Activated CD4-positive, alpha-beta T cell treated with anti-CD3 and anti-CD28 coated beads, Interleukin-2, amount 10 ng/mL, durations not matched to agents 7 days and 5 days (primary cell): ENCODE measurements around the gene COX4I2. TPM values are rescaled to one million over a fixed set of nuclear protein-coding genes. Genes with fewer than 3 reads are reported as not detected.
A peak's percentile ranks its signal among the peaks of the same experiment; 100 is the strongest.
"Not testable (repeated sequence)": the region's sequence is repeated elsewhere in the genome, so short reads cannot be mapped to it uniquely, and the experiment has no call there.

Experiments
- CTCF ChIA-PET: fragments of 350-600 bp; sonication (Branson Sonifier 250); formaldehyde crosslinking; loops from one replicate; lab custom pipeline; 2021; ENCODE audit warnings: antibody characterized with exemption; lab: Charles Lee
- POLR2A ChIA-PET: fragments of 350-600 bp; sonication (Branson Sonifier 250); formaldehyde crosslinking; loops from one replicate; lab custom pipeline; 2021; ENCODE audit warnings: antibody characterized with exemption; lab: Charles Lee
- DNase-seq: peaks from one replicate; pipeline ENCODE4 v3.0.0-alpha.2; 2020
- H3K27ac Mint-ChIP-seq: one replicate; pipeline ENCODE4 v1.8.0; 2021; ENCODE audit warnings: mild to moderate bottlenecking, moderate library complexity, mixed read lengths
- H3K27me3 Mint-ChIP-seq: one replicate; pipeline ENCODE4 v1.8.0; 2021; ENCODE audit warnings: mixed read lengths
- H3K36me3 Mint-ChIP-seq: one replicate; pipeline ENCODE4 v1.8.0; 2021; ENCODE audit warnings: low read depth, mixed read lengths
- H3K4me1 Mint-ChIP-seq: one replicate; pipeline ENCODE4 v1.8.0; 2021; ENCODE audit warnings: mixed read lengths
- H3K4me3 Mint-ChIP-seq: one replicate; pipeline ENCODE4 v1.8.0; 2021; ENCODE audit warnings: mild to moderate bottlenecking, moderate library complexity, mixed read lengths
- H3K9me3 Mint-ChIP-seq: one replicate; pipeline ENCODE4 v1.8.0; 2021; ENCODE audit warnings: mixed read lengths
- total RNA-seq, 2 experiments: library from RNA; stranded (reverse); gene quantifications; one replicate each; pipeline ENCODE4 v1.2.3, GENCODE V29; 2021

Gene COX4I2
- total RNA-seq, 2 experiments from 2014 or later = not detected

DNA sequence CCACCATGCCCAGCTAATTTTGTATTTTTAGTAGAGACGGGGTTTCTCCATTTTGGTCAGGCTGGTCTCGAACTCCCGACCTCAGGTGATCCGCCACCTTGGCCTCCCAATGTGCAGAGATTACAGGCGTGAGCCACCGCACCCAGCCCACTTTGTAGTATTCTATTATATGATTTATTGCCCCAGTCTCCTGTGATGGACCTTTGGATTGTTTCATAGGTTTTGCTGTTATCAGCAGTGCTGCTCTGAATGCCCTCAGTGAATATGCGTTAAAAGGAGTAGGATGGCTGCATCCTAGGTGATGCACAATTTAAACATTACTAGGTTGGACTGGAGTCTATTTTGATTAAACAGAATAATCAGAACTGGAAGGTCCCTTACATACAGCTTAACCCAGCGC, 22.3 kb upstream of the COX4I2 start:
- H3K36me3 Mint-ChIP-seq = peaks cover 3% of the 10 kb centered on the region
- ChIA-PET POLR2A (no interaction called here), CTCF (interaction anchor here (1.7 kb wide), 1 partner anchor 19 kb away, joined by 5 read pairs; no protein-coding TSS in a partner anchor)
- no peak for DNase-seq
- no peaks in the 10 kb centered on the region for H3K9me3 Mint-ChIP-seq
- H3K27me3 Mint-ChIP-seq = peaks cover 7% of the 10 kb centered on the region
- no peak overlapping the region for H3K27ac Mint-ChIP-seq
- H3K4me1 Mint-ChIP-seq = peaks cover 9% of the 10 kb centered on the region
- no peak overlapping the region for H3K4me3 Mint-ChIP-seq

DNA sequence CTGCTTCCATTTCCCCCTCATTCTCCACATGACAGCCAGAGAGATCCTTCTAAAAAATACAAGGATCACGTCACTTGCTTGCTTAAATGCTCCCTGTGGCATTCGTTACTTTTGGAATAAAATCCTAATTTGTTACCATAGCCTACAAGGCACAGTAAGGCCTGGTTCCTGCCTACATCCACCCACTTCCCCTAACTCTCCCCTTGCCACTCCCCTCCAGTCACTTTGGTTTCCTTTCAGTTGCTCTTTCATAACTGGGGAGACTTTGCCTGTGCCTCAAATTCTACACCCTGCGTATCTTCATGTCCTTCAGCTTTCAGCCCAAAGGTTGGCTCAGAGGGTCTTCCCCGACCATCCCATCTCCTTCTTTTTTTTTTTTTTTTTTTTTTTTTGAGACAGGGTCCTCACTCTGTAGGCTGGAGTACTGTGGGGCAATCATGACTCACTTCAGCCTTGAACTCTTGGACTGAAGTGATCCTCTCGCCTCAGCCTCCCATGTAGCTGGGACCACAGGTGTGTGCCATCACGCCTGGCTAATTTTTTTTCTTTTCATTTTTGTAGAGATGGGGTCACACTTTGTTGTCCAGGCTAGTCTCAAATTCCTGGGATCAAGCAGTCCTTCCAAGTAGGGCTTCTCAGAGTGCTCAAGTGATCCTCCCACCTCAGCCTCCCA, 20.1 kb upstream of the COX4I2 start:
- peak; percentile 35 for DNase-seq
- peaks cover 3% of the 10 kb centered on the region for H3K36me3 Mint-ChIP-seq
- peak overlapping the region; percentile 71 for H3K27ac Mint-ChIP-seq
- ChIA-PET POLR2A (no interaction called here), CTCF (interaction anchor here (0.7 to 2.5 kb wide), 4 partner anchors 15 to 58 kb away, joined by 3 to 8 read pairs (median 4); no protein-coding TSS in a partner anchor)
- peaks cover 8% of the 10 kb centered on the region for H3K4me1 Mint-ChIP-seq
- H3K4me3 Mint-ChIP-seq = no peak overlapping the region
- H3K9me3 Mint-ChIP-seq = no peaks in the 10 kb centered on the region
- peaks cover 7% of the 10 kb centered on the region for H3K27me3 Mint-ChIP-seq

DNA sequence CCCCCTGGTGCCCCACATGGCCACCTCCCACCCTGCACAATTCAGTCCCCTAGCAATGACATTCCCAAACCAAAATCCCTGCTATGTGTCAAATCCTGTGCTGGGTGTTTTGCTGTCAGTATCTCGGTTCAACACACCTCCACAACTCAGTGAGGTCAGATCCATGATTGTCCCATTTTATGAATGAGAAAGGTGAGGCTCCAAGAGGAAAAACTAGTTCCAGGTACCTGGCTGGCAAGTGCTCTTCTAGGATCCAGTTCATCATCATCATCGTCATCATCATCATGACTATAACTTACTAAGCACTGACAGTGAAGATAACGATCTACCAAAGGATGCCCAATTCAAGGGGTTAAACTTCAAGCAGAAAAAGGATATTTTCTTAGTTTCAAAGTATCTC, 17.5 kb upstream of the COX4I2 start:
- ChIA-PET CTCF (no interaction called here), POLR2A (no interaction called here)
- no peak for DNase-seq
- Mint-ChIP-seq H3K36me3 (peaks cover 3% of the 10 kb centered on the region), H3K4me1 (peaks cover 6% of the 10 kb centered on the region), H3K4me3 (no peak overlapping the region), H3K9me3 (no peaks in the 10 kb centered on the region), H3K27ac (no peak overlapping the region), H3K27me3 (peaks cover 5% of the 10 kb centered on the region)

DNA sequence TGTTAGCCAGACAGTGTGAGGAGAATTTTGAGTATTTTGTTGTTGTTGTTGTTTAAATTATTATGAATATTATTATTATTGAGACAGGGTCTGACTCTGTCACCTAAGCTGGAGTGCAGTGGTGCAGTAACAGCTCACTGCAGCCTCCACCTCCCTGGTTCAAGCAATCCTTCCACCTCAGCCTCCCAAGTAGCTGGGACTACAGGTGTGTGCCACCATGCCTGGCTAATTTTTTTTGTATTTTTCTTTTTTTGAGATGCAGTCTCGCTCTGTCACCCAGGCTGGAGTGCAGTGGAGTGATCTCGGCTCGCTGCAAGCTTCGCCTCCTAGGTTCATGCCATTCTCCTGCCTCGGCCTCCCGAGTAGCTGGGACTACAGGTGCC, 14.6 kb upstream of the COX4I2 start:
- CTCF ChIA-PET = interaction anchor here (0.7 to 3.8 kb wide), 2 partner anchors 10 to 94 kb away, joined by 3 to 20 read pairs; no protein-coding TSS in a partner anchor
- DNase-seq, H3K4me1 Mint-ChIP-seq, H3K27ac Mint-ChIP-seq, H3K27me3 Mint-ChIP-seq, H3K4me3 Mint-ChIP-seq, H3K9me3 Mint-ChIP-seq, H3K36me3 Mint-ChIP-seq, POLR2A ChIA-PET: not testable (repeated sequence)

DNA sequence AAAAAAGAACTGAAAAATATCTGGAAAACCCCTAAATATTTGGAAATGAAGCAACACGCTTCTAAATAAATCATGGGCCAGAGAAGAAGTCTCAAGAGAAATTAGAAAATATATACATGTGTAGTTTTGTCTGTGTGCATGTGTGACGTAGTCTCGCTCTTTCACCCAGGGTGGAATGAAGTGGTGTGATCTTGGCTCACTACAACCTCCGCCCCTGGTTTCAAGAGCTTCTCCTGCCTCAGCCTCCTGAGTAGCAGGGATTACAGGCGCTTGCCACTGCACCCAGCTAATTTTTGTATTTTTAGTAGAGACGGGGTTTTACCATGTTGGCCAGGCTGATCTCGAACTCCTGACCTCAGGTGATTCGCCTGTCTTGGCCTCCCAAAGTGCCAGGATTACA, 11.2 kb upstream of the COX4I2 start:
- ChIA-PET CTCF (interaction anchor here (0.6 to 3.8 kb wide), 4 partner anchors 14 to 471 kb away, joined by 3 to 20 read pairs (median 4); no protein-coding TSS in a partner anchor), POLR2A (interaction anchor here (0.6 kb wide), 1 partner anchor 31 kb away, joined by 5 read pairs; no protein-coding TSS in a partner anchor)
- DNase-seq, H3K4me3 Mint-ChIP-seq, H3K4me1 Mint-ChIP-seq, H3K27me3 Mint-ChIP-seq, H3K36me3 Mint-ChIP-seq, H3K27ac Mint-ChIP-seq, H3K9me3 Mint-ChIP-seq: not testable (repeated sequence)

DNA sequence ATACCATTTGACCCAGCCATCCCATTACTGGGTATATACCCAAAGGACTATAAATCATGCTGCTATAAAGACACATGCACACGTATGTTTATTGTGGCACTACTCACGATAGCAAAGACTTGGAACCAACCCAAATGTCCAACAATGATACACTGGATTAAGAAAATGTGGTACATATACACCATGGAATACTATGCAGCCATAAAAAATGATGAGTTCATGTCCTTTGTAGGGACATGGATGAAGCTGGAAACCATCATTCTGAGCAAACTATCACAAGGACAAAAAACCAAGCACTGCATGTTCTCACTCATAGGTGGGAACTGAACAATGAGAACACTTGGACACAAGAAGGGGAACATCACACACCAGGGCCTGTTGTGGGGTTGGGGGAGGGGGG, 9.7 kb upstream of the COX4I2 start:
- H3K27me3 Mint-ChIP-seq, DNase-seq, H3K4me1 Mint-ChIP-seq, POLR2A ChIA-PET, H3K36me3 Mint-ChIP-seq, H3K27ac Mint-ChIP-seq, H3K9me3 Mint-ChIP-seq, H3K4me3 Mint-ChIP-seq: not testable (repeated sequence)
- CTCF ChIA-PET = interaction anchor here (1.0 kb wide), 1 partner anchor 15 kb away, joined by 4 read pairs; no protein-coding TSS in a partner anchor

DNA sequence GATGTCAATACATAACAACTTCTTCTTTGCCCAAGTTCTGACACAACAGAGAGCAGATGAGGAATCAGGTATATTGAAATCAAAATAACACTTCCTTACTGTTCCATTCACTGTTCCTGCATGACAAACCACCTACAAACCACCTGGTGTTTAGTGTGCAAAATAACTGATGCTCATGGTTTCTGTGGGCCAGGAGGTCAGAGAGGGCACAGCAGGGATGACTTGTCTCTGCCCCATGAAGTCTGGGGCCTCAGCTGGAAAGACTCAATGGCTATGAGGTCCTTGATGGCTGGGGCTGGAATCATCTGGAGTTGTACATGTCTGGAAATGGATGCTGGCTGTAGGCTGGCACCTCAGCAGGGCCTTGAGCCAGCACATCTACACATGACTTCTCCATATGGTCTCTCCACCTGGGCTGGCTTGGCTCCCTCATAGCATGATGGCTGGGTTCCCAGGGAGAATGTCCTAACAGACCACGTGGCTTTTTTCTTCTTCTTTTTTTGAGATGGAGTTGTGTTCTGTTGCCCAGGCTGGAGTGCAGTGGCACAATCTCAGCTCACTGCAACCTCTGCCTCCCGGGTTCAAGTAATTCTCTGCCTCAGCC, 7.4 kb upstream of the COX4I2 start:
- Mint-ChIP-seq H3K36me3 (no peaks in the 10 kb centered on the region), H3K4me3 (no peak overlapping the region), H3K9me3 (no peaks in the 10 kb centered on the region), H3K4me1 (no peaks in the 10 kb centered on the region), H3K27me3 (peaks cover 2% of the 10 kb centered on the region), H3K27ac (no peak overlapping the region)
- DNase-seq = no peak
- CTCF ChIA-PET = interaction anchor here (0.6 to 6.5 kb wide), 3 partner anchors 9 to 93 kb away, joined by 3 to 58 read pairs (median 5); partner anchors contain the start of gene BCL2L1
- POLR2A ChIA-PET = no interaction called here

DNA sequence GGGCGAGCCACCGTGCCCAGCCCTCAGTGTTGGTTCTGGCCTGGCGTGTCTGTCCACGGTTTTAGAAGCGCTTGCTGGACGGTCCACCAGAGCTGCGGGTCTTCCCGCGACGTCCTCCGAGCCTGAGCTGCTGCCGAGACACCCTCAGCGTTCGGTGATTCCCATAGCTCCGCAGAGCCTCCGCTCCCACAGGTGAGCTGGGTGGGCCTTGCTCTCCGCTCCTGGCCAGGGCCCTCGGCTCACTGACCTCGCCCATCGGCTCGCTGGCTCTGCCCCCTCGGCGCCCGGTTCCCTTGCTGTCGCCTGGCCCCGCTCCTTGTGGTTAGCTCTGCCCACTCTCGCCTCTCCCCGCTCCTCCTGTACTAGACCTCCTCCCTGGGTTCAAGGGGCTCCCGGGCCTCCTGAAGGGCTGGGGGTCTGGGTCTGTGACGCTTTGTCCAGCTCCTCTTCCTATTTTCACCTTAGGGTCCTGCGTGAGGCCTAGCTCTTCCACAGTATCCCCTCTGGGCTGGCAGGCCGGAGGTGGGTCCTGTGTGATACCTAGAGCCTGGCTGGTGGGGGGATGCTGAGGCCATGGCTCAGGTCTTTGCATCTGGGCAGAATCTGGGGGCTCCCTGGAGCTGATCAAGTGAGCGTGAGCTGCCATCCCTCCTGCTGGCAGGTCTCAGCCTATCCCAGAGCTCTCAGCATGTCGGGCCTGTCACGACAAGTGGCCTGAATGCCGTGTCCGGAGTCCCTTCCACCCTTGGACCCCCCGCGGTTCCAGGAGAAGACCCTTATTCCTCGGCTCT, 5.0 kb upstream of the COX4I2 start:
- Mint-ChIP-seq H3K4me3 (no peak overlapping the region), H3K36me3 (no peaks in the 10 kb centered on the region), H3K27me3 (peaks cover 2% of the 10 kb centered on the region), H3K9me3 (no peaks in the 10 kb centered on the region), H3K27ac (no peak overlapping the region), H3K4me1 (no peaks in the 10 kb centered on the region)
- ChIA-PET POLR2A (no interaction called here), CTCF (interaction anchor here (1.1 to 6.5 kb wide), 7 partner anchors 11 to 96 kb away, joined by 3 to 58 read pairs (median 12); partner anchors contain the start of gene BCL2L1)
- no peak for DNase-seq

DNA sequence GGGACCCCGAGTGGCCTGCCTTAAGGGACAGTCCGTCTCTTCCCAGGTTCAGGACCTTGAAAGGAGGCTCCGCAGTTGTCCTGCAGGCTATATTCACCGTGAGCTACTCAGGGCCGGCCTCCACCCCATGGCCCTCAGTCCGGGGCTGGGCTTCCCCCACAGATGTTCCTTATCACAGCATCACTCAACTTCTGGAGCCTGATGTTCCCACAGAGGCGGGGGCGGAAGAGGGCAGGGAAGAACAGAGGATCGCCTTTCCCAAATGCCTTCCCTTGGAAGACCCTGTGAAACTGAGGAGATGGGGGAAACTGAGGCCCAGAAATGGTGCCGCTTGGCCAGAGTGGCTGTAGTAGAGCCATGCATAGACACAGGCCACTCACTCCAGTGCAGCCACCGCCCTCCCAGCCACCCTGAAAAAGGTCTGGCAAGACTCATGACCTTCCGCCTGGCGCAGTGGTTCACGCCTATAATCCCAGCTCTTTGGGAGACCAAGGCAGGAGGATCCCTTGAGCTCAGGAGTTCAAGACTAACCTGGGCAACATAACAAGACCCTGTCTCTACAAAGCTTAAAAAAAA, 4.3 kb upstream of the COX4I2 start:
- no peak overlapping the region for H3K27ac Mint-ChIP-seq
- H3K9me3 Mint-ChIP-seq = no peaks in the 10 kb centered on the region
- H3K4me1 Mint-ChIP-seq = no peaks in the 10 kb centered on the region
- no peak for DNase-seq
- H3K36me3 Mint-ChIP-seq = no peaks in the 10 kb centered on the region
- peaks cover 4% of the 10 kb centered on the region for H3K27me3 Mint-ChIP-seq
- H3K4me3 Mint-ChIP-seq = no peak overlapping the region
- POLR2A ChIA-PET = interaction anchor here (0.6 kb wide), 1 partner anchor 28 kb away, joined by 3 read pairs; the partner anchor contains the start of gene ID1
- CTCF ChIA-PET = interaction anchor here (1.1 to 6.5 kb wide), 15 partner anchors 10 to 118 kb away, joined by 3 to 58 read pairs (median 5); partner anchors contain the start of gene BCL2L1

DNA sequence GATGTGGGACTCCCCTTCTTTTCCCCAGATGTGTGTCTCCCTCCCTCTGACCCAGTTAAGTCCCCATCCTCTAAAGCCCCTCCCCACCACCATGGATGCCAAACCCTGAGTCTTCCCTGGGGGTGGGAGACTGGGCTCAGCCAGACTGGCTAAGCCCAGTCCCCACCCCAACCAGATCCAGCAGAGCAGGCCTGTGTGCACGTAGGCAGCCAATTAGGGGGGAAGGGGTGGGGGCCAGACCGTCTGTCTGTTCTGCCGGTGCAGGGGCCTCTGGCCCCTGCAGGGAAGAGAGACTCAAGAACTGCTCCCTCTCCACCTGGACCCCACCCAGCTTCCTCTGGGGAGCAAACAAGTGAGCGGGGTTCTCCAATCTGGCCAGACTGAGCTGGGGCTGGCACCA, 605 bp downstream of the COX4I2 start:
- peaks cover 19% of the 10 kb centered on the region for H3K4me1 Mint-ChIP-seq
- POLR2A ChIA-PET = no interaction called here
- CTCF ChIA-PET = interaction anchor here (0.8 to 4.3 kb wide), 2 partner anchors 23 to 85 kb away, joined by 4 to 16 read pairs; partner anchors contain the start of gene BCL2L1
- H3K9me3 Mint-ChIP-seq = no peaks in the 10 kb centered on the region
- no peak for DNase-seq
- H3K36me3 Mint-ChIP-seq = no peaks in the 10 kb centered on the region
- no peak overlapping the region for H3K4me3 Mint-ChIP-seq
- no peak overlapping the region for H3K27ac Mint-ChIP-seq
- H3K27me3 Mint-ChIP-seq = peaks cover 19% of the 10 kb centered on the region

DNA sequence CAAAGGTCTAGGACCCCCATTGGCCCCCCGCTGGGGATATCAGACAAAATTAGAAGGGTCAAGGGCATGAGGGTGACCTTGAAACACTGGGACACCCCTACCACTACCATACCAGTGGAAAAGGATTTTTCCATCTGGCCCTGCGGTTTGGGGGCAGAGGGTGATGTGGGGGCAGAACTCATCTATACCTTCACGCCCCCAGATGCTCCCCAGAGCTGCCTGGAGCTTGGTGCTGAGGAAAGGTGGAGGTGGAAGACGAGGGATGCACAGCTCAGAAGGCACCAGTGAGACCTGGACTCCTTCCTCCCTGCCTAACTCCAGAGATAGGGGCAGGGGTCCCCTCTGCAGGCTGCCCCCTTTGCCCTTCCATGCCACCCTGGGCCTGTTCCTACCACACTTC, 1.1 kb downstream of the COX4I2 start:
- no peak overlapping the region for H3K4me3 Mint-ChIP-seq
- ChIA-PET CTCF (interaction anchor here (0.8 to 4.3 kb wide), 2 partner anchors 22 to 85 kb away, joined by 4 to 16 read pairs; partner anchors contain the start of gene BCL2L1), POLR2A (no interaction called here)
- H3K36me3 Mint-ChIP-seq = no peaks in the 10 kb centered on the region
- peaks cover 22% of the 10 kb centered on the region for H3K4me1 Mint-ChIP-seq
- no peaks in the 10 kb centered on the region for H3K9me3 Mint-ChIP-seq
- H3K27me3 Mint-ChIP-seq = peaks cover 19% of the 10 kb centered on the region
- H3K27ac Mint-ChIP-seq = no peak overlapping the region
- no peak for DNase-seq

DNA sequence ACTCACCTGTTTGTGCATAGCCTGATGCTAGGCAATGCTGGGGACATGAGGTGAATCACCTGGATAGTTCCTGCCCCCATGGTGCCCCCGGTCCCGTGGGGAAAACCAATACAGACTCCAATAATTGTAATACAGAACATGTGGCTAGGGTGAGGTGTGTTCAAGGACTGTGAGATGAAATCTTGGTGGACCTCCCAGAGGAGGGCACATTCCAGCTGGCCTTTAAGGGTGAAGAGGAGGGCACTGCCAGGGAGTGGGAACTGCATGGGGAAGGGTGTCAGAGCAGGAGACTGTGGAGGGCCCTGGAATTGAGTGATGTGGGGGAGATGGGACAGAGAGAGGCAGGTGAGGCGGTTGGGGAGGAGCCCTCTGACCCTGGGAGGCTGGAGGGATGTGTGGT, 2.5 kb downstream of the COX4I2 start:
- peaks cover 22% of the 10 kb centered on the region for H3K4me1 Mint-ChIP-seq
- no peak for DNase-seq
- H3K27ac Mint-ChIP-seq = no peak overlapping the region
- no peak overlapping the region for H3K4me3 Mint-ChIP-seq
- ChIA-PET POLR2A (no interaction called here), CTCF (interaction anchor here (0.6 to 4.3 kb wide), 3 partner anchors 21 to 83 kb away, joined by 3 to 16 read pairs (median 11); partner anchors contain the start of gene BCL2L1)
- peaks cover 19% of the 10 kb centered on the region for H3K27me3 Mint-ChIP-seq
- H3K9me3 Mint-ChIP-seq = no peaks in the 10 kb centered on the region
- no peaks in the 10 kb centered on the region for H3K36me3 Mint-ChIP-seq
